H54 (cell line): ENCODE results near the gene PSMA3.
"Not testable (repeated sequence)": the region's sequence is repeated elsewhere in the genome, so short reads cannot be mapped to it uniquely, and the experiment has no call there.

ENCODE experiments used
- DNase-seq: peaks from one replicate; pipeline ENCODE4 v3.0.0; 2011; ENCODE audit warnings: low spot score, mixed read lengths; ENCODE audit not compliant: insufficient read length
- FAIRE-seq: peaks from 3 replicates; lab custom pipeline; 2011; peaks lifted over from hg19 to GRCh38; lab: Jason Lieb, UNC
- POLR2A ChIP-seq: IDR thresholded peaks from 2 replicates; pipeline ENCODE4 v1.6.1; 2011; ENCODE audit warnings: low read depth, mild to moderate bottlenecking, low read length

PSMA3 gene

DNA sequence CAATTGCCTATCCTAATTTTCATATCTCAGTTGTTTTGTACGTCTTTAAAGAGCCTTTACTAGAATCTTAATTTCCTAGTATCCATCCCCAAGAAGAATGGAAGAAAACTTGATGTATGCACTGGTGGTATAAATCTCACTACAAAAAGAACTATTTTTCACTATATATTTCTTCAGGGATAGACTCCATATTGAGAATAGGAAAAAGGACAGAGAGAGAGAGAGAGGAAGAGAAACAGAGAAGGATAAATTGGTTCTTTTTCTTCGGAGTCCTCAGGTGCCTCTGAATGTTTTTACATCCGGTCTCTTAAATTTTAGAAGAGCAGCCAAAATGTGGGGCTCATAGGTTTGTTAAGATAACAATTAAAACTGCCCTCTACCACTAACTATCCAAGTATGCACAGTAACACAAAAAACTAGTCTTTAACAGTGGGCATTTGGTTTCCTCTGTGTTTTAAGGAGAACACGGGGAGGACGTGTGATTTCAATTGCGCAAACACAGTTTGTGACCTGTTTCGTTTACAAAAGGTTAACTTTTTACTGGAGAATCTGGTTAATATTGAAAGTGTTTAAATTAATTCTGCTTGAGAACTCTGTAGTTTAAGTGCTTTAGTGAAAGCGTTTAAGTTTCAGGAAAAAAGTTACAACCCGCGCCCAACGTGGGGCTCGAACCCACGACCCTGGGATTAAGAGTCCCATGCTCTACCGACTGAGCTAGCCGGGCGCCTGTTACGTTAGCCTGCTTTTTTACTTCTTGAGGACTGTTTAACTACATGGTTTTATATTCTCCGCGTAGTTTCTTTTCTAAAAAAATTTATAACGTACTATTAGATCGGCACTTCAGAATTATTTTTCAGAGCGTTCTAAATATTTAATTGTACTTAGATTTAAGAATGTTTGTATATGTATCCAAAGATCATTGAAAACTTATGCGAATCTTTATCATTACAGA is 5.1 kb upstream of the PSMA3 start:
- FAIRE-seq = peak; percentile 43
- TF ChIP-seq POLR2A = no peak
- DNase-seq = no peak

DNA sequence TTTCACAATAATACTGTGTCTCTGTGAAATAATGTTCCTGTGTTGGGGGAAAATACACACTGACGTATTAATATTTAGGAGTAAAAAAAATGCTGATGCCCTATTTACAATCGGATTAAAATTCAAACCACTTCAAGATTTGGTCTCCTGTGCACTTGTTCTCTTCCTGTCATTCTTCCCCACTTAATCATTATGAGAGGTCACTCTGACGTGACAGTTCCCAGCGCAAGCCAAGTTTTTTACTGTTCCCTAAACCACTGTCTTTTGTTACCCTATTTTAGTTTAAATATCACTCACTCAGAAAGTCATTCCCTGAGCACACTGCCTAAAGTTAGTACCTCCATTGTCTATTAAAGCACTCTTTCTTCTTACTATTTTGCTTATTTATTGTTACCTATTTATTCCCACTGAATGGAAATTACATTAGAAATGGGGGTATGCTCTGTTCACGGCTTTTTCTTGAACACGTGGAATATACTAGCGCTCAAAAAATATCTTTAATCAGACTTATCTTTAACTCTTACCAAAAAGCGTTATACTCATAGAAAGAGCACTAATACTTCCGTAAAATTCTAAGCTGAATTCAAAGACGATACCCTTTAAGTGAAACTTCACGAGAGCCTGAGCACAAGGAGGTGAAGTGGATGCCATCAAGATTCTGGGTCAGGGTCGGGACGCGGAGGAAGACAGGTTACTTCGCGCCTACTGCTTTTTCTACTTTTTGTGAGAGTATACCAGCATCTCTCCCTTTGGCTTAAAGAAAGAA is 670 bp upstream of the PSMA3 start:
- no peak for TF ChIP-seq POLR2A
- DNase-seq = no peak
- FAIRE-seq = no peak

DNA sequence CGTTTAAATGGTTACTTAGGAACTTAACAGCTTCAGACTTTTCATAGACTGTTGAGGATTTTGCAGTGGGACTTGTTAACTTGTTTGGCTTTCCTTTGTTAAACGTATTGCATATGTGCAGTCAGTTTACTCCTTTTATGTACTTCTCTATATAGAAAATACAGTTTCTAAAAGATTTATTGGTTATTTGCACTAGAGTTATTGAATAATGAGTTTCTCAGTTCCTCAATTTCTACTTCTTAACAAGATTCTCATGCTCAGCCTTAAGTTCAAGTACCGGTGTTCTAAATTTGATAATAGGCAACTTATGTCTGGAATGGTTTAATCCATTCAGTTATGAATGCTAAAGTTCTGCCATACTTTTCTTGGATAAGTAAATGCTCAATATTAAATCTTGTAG is 919 bp downstream of the PSMA3 start:
- FAIRE-seq (no peak), DNase-seq (no peak)
- TF ChIP-seq POLR2A = no peak

DNA sequence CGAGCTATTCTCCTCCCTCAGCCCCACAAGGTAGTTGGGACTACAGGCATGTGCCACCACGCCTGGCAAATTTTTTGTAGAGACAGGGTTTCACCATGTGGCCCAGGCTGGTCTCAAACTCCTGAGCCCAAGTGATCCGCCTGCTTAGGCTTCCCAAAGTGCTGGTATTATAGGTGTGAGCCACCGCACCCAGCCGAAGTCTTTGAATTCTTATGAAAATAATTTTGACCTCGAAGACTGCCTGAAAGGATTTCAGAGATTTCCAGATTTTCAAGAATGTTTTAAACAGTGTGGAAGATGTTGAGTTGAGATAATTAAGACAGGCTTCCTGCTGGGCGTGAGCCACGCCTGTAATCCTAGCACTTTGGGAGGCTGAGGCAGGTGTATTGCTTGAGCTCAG is 5.0 kb downstream of the PSMA3 start:
- DNase-seq (no peak), FAIRE-seq (no peak)
- no peak for TF ChIP-seq POLR2A

DNA sequence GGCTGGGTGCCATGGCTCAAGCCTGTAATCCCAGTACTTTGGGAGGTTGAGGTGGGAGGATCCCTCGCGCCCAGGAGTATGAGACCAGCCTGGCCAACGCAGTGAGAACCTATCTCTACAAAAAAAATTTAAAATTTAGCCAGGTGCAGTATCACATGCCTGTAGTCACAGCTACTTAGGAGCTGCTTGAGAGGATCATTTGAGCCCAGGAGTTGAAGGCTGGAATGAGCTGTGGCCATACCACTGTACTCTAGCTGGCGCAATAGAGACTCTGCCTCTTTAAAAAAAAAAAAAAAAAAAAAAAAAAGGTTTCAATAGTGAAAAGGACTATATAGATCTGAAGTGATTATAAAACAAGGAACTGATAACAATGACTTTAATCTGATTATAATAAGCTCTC is 13.5 kb downstream of the PSMA3 start:
- DNase-seq (no peak), FAIRE-seq (no peak)
- TF ChIP-seq POLR2A = no peak

DNA sequence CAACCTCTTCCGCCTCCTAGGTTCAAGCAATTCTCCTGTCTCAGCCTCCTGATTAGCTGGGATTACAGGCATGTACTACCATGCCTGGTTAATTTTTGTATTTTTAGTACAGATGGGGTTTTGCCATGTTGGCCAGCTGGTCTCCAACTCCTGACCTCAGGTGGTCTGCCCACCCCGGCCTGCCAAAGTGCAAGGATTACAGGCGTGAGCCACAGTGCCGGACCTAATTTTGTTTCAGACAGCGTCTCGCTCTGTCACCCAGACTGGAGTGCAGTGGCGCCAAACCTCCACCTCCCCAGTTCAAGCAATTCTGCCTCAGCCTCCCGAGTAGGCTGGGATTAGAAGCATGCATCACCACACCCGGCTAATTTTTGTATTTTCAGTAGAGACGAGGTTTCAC is 17.4 kb downstream of the PSMA3 start:
- not testable (repeated sequence) for DNase-seq, FAIRE-seq

DNA sequence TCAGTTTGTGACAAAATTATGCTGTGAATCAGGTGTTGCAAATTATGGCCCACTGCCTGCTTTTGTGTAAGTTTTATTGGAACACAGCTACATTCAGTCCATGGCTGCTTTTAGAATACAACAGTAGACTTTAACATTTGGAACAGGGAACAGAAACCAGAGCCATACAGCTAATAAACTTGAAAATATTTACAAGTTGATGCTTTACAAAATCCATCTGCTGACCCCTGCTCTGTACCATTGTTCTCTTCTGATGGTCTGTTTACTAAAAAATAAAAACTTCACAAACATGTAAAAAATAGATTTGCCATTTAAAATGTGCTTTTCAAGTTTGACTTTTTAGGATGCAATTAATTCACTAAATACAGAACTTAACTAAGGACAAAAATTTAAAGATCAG is 20.8 kb downstream of the PSMA3 start:
- DNase-seq (no peak), FAIRE-seq (no peak)
- no peak for TF ChIP-seq POLR2A

DNA sequence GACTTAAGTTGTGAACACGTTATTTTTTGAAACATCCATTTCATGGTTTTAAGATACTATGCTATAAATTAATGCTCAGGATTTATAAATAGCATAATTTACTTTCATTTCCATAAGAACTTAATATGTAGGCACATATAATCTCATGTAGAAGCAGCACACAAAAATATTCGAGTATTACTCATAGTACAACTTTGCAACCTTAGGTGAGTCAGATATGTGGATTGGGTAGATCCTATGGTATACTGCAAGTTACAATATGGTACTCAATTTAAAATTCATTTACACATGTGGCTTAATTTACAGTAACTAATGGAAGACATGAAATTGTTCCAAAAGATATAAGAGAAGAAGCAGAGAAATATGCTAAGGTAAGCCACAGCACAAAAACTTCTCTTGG is 26.0 kb downstream of the PSMA3 start:
- FAIRE-seq = no peak
- no peak for TF ChIP-seq POLR2A

DNA sequence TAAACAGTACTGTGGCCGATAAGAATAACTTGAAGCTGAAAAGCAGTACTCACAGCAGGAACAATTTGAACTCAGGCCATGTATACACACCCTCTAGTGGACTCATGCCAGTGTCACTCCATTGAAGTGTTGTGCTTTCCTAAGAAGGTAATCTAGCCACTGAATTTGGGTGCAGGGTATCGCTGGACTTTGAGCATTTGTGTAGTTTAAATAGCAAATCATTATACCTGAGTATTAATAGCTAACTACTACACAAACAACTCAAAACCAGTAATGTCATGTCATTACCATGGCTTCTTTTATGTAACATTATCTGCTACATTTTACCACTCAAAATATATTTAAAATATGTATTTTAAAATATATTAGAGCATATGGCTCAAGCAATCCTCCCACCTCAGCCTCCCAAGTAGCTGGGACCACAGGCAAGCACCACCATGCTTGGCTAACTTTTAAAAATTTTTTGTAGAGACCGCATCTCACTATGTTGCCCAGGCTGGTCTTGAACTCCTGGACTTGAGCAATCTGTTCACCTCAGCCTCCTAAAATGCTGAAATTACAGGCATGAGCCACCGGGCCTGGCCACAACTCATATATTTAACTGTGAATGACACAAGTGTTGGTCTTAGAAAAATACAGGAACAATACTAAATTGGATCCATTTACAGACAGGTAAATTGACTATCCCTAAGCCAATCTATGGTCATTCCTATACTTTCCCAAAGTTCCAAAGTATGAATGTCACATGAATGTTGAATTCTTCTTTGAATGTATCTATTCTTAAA is 28.1 kb downstream of the PSMA3 start:
- DNase-seq (no peak), FAIRE-seq (no peak)
- TF ChIP-seq POLR2A = no peak

More for the DNA sequence above, 26.0 kb downstream of the PSMA3 start:
- DNase-seq = no peak

DNA sequence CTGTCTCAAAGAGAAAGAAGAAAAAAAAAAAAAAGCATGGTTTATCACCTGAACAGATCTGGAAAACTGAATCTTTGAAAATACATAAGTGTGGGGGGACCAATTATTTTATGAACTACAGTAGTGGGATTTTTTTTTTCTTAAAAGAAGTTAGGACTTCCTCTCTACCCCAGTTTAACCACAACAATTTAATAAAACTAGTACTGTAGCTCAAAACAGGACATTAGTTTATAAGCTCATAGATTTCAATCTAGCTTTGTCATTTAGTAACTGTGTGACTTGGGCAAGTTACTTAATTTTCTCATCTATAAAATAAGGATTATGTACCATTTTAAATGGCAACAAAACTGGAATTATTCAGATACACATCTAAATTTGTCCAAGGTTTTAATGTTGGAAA is 30.2 kb downstream of the PSMA3 start:
- FAIRE-seq (no peak), DNase-seq (no peak)
- TF ChIP-seq POLR2A = no peak

DNA sequence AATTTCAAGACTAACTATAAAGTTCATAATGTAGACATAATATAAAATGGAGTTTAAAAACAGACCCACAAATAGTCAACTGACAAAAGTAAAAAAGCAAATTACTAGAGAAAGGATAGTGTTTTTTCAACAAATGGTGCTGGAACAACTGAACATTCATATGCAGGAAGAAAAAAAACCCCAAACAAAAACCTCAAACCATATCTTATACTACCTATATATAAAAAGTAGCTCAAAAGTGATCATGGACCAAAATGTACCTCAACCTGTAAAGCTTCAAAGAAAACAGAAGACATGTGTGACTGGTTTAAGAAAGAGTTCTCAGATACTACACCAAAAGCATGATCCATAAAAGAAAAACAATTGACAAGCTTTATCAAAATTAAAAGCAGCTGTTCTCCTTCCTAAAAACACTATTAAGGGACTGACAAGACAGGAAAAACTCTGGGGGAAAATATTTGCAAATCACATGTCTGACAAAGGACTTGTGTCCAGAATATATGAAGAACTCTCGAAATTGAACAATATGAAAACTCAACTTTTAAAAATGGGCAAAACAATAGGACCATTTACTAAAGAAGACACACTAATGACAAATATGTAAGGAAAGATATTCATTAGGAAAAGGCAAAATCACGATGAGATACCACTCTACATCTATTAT is 31.0 kb downstream of the PSMA3 start:
- TF ChIP-seq POLR2A = no peak
- FAIRE-seq (no peak), DNase-seq (no peak)

DNA sequence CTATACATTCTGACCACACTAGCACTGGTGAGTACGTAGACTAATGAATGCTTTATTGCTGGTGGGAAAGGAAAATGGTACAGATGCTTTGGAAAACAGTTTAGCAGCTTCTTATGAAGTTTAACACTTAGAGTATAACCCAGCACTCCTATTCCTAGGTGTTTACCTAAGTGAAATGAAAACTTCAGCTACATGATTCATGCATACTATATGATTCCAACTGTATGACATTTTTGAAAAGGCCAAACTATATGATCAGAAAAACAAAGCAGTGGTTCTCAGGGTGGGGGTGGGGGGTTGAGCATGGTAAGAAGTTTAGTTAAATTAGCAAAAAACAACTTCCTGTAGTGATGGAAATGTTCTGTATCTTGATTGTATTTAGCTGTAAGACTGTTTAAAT is 31.6 kb downstream of the PSMA3 start:
- FAIRE-seq = no peak
- TF ChIP-seq POLR2A = no peak
- no peak for DNase-seq

DNA sequence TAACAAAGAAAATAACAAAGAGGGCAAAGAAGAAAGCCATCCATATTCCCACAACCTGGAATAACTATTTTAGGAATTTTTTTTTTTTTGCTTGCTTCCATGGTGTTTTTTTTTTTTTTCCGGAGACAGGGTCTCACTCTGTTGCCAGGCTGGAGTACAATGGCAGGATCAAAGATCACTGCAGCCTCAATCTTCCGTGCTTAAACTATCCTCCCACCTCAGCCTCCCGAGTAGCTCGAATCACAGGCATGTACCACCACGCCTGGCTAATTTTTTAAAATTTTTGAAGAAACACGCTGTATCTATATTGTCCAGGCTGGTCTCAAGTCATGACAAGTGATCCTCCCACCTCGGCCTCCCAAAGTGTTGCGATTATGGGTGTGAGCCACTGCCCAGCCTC is 33.5 kb downstream of the PSMA3 start:
- TF ChIP-seq POLR2A = no peak
- FAIRE-seq (no peak), DNase-seq (no peak)
